ENCODE results near the gene INS.
A peak's percentile ranks its signal among the peaks of the same experiment; 100 is the strongest.

INS gene

GRCh38 chr11:2138068-2138430, 23.0 kb downstream of the INS start:
- no peak overlapping the region for H3K4me3 ChIP-seq (ENCODE audit: low read length)
- no peak for TF ChIP-seq CTCF (conservative IDR thresholded peaks at IDR 0.05; ENCODE audit: low read length)
- no peak for DNase-seq (ENCODE audit: low read depth)

- TF ChIP-seq CTCF (conservative IDR thresholded peaks at IDR 0.05; ENCODE audit: low read length) = no peak
- H3K4me3 ChIP-seq (ENCODE audit: low read length) = no peak overlapping the region
- peak; percentile 25 for DNase-seq (ENCODE audit: low read depth)
These were observed 23.6 kb downstream of the INS start for GRCh38 chr11:2137202-2138067.

DNA sequence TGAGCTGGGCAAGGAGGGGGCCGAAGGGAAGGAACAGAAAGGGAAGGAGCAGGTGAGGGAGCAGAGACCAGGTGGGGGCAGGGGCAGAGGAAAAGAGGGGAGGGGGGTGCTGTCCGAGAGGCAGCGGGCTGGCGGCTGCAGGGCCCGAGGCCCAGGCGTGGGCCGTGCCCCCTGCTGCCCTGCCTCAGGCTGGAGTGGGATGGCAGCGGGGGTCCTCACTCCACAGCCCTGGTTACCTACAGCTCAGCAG, 24.1 kb downstream of the INS start:
- DNase-seq (ENCODE audit: low read depth) = no peak
- no peak overlapping the region for H3K4me3 ChIP-seq (ENCODE audit: low read length)
- no peak for TF ChIP-seq CTCF (conservative IDR thresholded peaks at IDR 0.05; ENCODE audit: low read length)

- DNase-seq (ENCODE audit: low read depth) = no peak
- no peak overlapping the region for H3K4me3 ChIP-seq (ENCODE audit: low read length)
- TF ChIP-seq CTCF (conservative IDR thresholded peaks at IDR 0.05; ENCODE audit: low read length) = no peak
These were observed 24.6 kb downstream of the INS start for GRCh38 chr11:2136209-2136951.

- no peak for DNase-seq (ENCODE audit: low read depth)
- no peak for TF ChIP-seq CTCF (conservative IDR thresholded peaks at IDR 0.05; ENCODE audit: low read length)
- no peak overlapping the region for H3K4me3 ChIP-seq (ENCODE audit: low read length)
These were observed 25.3 kb downstream of the INS start for GRCh38 chr11:2135648-2136201.

DNA sequence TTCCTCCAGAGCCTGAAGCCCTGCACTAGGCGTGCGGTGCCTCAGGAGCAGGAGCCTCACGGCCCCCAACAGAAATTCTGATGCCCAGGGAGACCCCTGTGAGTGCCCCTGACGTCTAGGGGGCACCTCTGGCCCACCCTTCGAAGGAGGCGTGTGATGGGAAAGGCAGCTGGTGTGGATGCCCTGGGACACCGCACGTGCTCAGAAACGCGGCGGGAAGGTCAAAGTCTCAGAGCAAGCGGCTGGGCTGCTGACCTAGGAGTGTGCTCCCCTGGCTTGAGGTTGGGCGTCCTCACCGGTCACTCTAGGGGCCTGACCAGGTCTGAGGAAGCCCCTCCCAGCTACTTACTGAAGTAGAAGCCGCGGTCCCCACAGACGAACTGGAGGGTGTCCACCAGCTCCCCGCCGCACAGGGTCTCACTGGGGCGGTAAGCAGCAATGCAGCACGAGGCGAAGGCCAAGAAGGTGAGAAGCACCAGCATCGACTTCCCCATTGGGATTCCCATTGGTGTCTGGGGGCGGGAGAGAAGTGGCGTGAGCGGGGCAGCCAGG, 25.9 kb downstream of the INS start:
- no peak overlapping the region for H3K4me3 ChIP-seq (ENCODE audit: low read length)
- no peak for TF ChIP-seq CTCF (conservative IDR thresholded peaks at IDR 0.05; ENCODE audit: low read length)
- DNase-seq (ENCODE audit: low read depth) = no peak

Measured in AG10803 (cell line).